Spinal cord (tissue), 10 donors: ENCODE data around the gene DNAH7. TPM values are rescaled to one million over a fixed set of nuclear protein-coding genes. Genes with fewer than 3 reads are reported as not detected.

Source experiments
- DNase-seq, 6 donors: peaks; one replicate each; pipeline versions ENCODE4 v3.0.0 to v3.0.0-alpha.2; 2013 to 2015; ENCODE audit warnings: low spot score in 6 of 6, low read depth in 4 of 6
- H3K27ac ChIP-seq: one replicate; pipeline ENCODE4 v1.5.1; 2013; ENCODE audit warnings: low read depth, low read length, control low read depth
- H3K27me3 ChIP-seq: one replicate; pipeline ENCODE4 v1.6.1; 2013; ENCODE audit warnings: low read length; ENCODE audit not compliant: control insufficient read depth, insufficient read depth
- H3K36me3 ChIP-seq: one replicate; pipeline ENCODE4 v1.6.1; 2013; ENCODE audit warnings: low read length; ENCODE audit not compliant: control insufficient read depth, insufficient read depth
- H3K4me1 ChIP-seq: one replicate; pipeline ENCODE4 v1.6.1; 2013; ENCODE audit warnings: low read length; ENCODE audit not compliant: control insufficient read depth, insufficient read depth
- H3K4me3 ChIP-seq: one replicate; pipeline ENCODE4 v1.5.1; 2013; ENCODE audit warnings: low read depth, low read length, control low read depth
- H3K9me3 ChIP-seq: one replicate; pipeline ENCODE4 v1.6.1; 2013; ENCODE audit warnings: low read length; ENCODE audit not compliant: control insufficient read depth, insufficient read depth
- whole genome bisulfite sequencing: methylation state at CpG from one replicate; pipeline ENCODE4 v1.1.5; 2013; ENCODE audit warnings: missing lambda C conversion rate; ENCODE audit not compliant: insufficient coverage; 5-methylcytosine and 5-hydroxymethylcytosine counted together
- polyA plus RNA-seq, 2 donors: library from polyadenylated mRNA; unstranded; fragments of 120-200 nt; gene quantifications; one replicate each; pipeline ENCODE4 v1.2.1, GENCODE V29; 2013; ENCODE audit not compliant: insufficient read length in 2 of 2
- total RNA-seq, 2 donors: library from RNA; depleted of rRNA in 1 of 2; stranded (reverse); fragments of 120-200 nt in 1 of 2; fragments of >200 nt in 1 of 2; gene quantifications; one replicate each; pipeline versions ENCODE4 v1.2.3 to v1.2.4, GENCODE V29; 2013 to 2014
- donor health status: healthy.

DNAH7 gene
- total and polyA plus RNA-seq, 4 donors, result 11.6 to 16.3 (median 15.2) TPM

DNA sequence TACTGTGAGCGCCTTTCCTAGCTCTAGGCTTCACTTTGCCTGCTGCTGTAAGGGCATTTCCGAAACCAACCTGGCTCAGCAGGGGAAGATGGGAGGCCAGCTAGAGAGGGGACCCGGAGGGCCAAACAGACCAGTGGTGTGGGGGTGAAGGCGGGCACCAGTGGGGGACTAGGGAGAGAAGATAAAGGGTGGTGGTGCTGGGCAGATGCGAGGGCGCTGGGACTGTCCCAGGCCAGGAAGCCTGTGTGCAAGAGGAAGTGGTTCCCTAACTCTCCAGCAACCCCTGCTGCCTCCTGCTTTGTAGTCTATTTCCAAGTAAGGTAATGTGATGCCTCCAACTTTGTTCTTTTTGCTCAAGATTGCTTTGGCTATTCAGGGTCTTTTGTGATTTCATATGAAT is 73.1 kb downstream of the DNAH7 start:
- DNase-seq, result no peak
- WGBS, result 98% methylated on average over 6 of the region's 6 CpGs
- no peaks in the 10 kb centered on the region for H3K9me3 ChIP-seq
- peaks cover 2% of the 10 kb centered on the region for H3K36me3 ChIP-seq
- H3K4me1 ChIP-seq, result no peaks in the 10 kb centered on the region
- H3K27ac ChIP-seq, result no peak overlapping the region
- no peaks in the 10 kb centered on the region for H3K27me3 ChIP-seq
- no peak overlapping the region for H3K4me3 ChIP-seq

DNA sequence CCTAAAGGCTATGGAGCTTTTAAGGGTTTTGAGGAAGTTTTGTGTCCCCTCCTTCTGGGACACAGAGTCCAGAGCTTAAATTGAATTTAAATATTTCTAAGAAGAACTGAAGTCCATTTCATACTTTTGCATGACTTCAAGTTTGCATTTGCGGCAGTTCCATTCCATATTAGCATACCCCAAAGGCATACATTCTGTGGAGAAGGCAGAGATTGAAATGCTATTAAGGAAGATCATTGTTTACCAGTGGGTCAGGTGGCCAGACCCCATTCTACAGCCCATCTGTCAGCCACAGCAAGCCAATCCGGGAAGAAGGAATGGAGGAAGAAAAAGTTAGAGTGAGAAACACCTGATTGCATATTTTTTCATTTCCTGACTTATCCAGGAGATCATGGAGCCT is 75.0 kb downstream of the DNAH7 start:
- no peak overlapping the region for H3K4me3 ChIP-seq
- WGBS, result no CpG with 5 or more reads among the region's 2 CpGs
- no peaks in the 10 kb centered on the region for H3K9me3 ChIP-seq
- no peaks in the 10 kb centered on the region for H3K27me3 ChIP-seq
- H3K27ac ChIP-seq, result no peak overlapping the region
- DNase-seq, result no peak
- H3K4me1 ChIP-seq, result no peaks in the 10 kb centered on the region
- peaks cover 2% of the 10 kb centered on the region for H3K36me3 ChIP-seq

DNA sequence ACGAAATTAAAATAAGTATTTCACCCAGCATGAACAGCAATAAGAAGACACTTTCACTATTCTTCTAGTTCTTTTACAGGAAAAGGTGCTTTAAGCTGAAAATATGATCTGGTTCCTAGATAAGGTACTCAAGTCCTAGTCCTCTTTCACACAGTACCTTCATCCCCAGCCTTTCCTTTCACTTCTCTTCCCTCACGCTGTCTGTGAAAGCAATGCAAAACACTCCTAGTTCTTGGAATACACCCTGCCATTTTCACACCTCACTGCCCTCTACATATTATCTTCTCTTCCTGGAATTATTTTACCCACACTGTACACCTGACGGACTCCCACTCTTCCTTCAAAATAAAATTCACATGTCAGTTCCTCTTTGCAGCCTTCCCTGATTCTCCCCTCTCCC is 82.9 kb downstream of the DNAH7 start:
- Histone ChIP-seq H3K4me3 (no peak overlapping the region), H3K36me3 (no peaks in the 10 kb centered on the region), H3K27ac (no peak overlapping the region), H3K4me1 (no peaks in the 10 kb centered on the region), H3K9me3 (no peaks in the 10 kb centered on the region), H3K27me3 (no peaks in the 10 kb centered on the region)
- whole genome bisulfite sequencing, result 70% methylated on average over 1 of the region's 3 CpGs
- peak in 1 of 6 donors; percentile 50 for DNase-seq

DNA sequence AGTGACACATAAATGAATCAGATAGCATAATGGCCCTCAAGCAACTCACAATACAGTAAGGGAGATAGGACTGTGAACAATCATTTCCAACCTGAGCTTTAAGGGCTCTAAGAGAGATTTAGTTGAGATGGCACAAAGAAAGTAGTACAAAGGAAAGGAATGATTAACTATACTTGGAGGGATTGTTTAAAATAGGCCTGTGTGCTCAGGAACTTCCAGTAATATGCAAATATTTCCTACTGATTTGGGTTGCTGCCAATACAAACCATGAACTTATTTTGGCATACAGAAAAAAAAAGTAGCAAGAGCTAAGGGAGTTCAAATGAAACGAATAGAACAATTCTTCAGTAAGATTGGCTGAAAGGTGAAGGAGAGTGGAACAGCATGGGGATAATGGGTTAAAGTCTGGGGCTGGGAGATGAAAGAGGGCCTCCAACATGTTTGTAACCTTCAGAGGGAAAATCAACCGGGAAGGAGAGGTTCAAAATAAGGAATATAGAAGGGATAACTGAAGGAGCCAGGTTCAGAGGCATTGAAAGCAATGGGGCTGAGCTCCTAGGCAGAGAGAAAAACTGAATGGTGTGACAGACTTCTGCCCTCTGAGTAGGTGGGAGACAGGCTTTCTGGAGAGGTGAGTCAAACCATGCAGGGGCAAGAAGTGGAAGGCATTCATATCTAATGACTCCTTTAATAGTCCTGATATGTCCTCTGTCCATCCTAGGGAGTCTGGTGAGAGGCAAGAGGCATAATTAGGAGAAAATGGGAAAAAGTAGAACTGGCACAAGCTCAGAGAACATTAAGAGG is 83.5 kb downstream of the DNAH7 start:
- no peak overlapping the region for H3K27ac ChIP-seq
- no peaks in the 10 kb centered on the region for H3K27me3 ChIP-seq
- no peaks in the 10 kb centered on the region for H3K36me3 ChIP-seq
- DNase-seq, result no peak
- no peaks in the 10 kb centered on the region for H3K4me1 ChIP-seq
- WGBS, result 33% methylated on average over 2 of the region's 2 CpGs
- no peaks in the 10 kb centered on the region for H3K9me3 ChIP-seq
- no peak overlapping the region for H3K4me3 ChIP-seq

DNA sequence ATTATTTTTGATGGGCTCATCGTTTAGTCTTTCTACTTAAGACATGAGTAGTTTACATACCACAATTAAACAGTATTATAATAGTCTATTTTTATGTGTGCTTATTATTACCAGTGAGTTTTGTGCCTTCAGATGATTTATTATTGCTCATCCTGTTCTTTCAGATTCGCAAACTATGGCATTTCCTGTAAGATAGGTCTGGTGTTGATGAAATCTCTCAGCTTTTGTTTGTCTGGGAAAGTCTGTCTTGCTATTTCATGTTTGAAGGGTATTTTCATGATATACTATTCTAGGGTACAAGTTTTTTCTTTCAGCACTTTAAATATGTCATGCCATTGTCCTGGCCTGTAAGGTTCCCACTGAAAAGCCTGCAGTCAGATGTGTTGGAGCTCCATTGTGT is 101.3 kb downstream of the DNAH7 start:
- Histone ChIP-seq H3K4me1 (no peaks in the 10 kb centered on the region), H3K27me3 (no peaks in the 10 kb centered on the region), H3K9me3 (no peaks in the 10 kb centered on the region), H3K27ac (no peak overlapping the region), H3K36me3 (peaks cover 3% of the 10 kb centered on the region), H3K4me3 (no peak overlapping the region)
- DNase-seq, result no peak
- 100% methylated on average over 1 of the region's 2 CpGs for WGBS

DNA sequence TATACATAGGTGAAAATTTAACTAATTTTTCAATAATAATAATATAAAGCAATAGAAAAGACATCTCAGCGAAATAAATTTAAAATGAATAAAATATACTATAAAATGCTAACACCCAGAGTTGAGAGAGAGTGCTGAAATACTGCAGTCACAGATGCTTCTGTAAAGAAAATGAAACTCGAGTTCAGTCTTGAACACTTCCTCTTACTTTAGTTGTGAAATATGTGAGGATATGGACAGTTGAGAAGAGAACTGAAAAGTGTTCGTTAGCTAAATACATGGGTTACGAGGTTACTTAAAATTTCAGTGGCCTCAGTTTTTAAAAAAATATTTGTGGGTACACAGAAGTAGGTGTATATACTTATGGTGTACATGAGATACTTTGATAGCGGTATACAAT is 106.8 kb downstream of the DNAH7 start:
- Histone ChIP-seq H3K9me3 (no peaks in the 10 kb centered on the region), H3K36me3 (no peaks in the 10 kb centered on the region), H3K4me1 (no peaks in the 10 kb centered on the region), H3K4me3 (no peak overlapping the region), H3K27ac (no peak overlapping the region), H3K27me3 (no peaks in the 10 kb centered on the region)
- DNase-seq, result no peak
- 100% methylated on average over 2 of the region's 5 CpGs for WGBS

DNA sequence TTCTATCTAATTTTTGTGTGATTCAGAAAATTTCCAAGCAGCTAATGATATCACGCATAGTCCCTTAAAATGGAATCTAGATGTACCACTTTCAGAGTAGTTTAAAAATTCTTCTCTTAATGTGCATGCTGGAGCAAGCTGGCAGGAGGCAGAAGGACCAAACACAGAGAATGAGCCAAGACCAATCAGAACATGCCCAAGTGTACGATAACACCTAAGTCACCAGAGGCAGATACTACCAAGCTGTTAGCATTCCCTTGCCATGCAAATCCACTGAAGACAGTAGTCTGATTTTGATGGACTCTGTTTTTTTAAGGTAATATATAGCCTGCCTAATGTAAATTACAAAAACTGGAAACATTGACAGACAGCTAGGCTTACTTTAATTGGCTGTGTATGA is 109.3 kb downstream of the DNAH7 start:
- 86% methylated on average over 1 of the region's 2 CpGs for WGBS
- peak in 1 of 6 donors; percentile 52 for DNase-seq
- H3K36me3 ChIP-seq, result no peaks in the 10 kb centered on the region
- H3K27ac ChIP-seq, result no peak overlapping the region
- H3K9me3 ChIP-seq, result no peaks in the 10 kb centered on the region
- H3K4me3 ChIP-seq, result no peak overlapping the region
- H3K27me3 ChIP-seq, result no peaks in the 10 kb centered on the region
- H3K4me1 ChIP-seq, result no peaks in the 10 kb centered on the region

GRCh38 chr2:195956725-195957124 is 111.9 kb downstream of the DNAH7 start:
- H3K36me3 ChIP-seq, result no peaks in the 10 kb centered on the region
- no peaks in the 10 kb centered on the region for H3K4me1 ChIP-seq
- H3K27me3 ChIP-seq, result no peaks in the 10 kb centered on the region
- DNase-seq, result no peak
- no peaks in the 10 kb centered on the region for H3K9me3 ChIP-seq
- no peak overlapping the region for H3K4me3 ChIP-seq
- H3K27ac ChIP-seq, result no peak overlapping the region
- WGBS, result 100% methylated on average over 1 of the region's 3 CpGs

DNA sequence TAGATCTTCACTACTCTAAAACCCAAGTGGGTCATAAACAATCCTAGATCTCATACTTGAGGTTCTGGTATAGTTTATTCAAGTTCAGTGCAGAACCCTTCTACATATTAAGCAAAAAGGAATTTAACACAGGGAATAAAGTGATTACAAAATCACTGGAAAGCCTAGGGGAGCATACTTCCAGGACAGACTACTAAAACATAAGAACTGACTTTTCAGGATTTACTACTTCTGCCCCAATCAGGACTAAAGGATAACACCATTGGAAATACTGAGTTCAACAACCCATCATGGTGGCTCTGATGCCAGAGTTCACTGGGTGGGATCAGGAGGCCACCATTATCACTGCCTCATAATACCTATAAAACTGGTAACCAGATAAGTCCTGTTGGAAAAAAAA is 123.6 kb downstream of the DNAH7 start:
- Histone ChIP-seq H3K27ac (no peak overlapping the region), H3K9me3 (no peaks in the 10 kb centered on the region), H3K36me3 (no peaks in the 10 kb centered on the region), H3K27me3 (no peaks in the 10 kb centered on the region), H3K4me1 (no peaks in the 10 kb centered on the region), H3K4me3 (no peak overlapping the region)
- no peak for DNase-seq

DNA sequence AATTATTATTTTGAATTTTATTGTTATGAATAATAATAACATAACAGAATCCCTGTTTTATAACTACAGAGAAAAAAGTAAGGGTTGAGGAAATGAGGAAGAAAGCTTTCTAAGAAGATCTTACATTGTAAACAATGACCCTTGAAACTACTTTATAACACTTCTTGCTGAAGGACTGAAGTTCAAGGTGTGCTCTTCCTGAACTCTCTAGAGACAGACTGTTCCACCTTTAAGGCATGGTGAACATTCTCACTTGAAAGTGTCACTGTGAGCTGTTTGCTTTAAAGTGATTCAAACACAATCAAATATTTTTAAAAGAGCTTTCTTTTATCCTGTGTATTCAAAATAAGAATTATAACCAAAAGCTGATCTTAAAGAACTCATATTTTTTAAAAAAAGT is 131.5 kb downstream of the DNAH7 start:
- H3K36me3 ChIP-seq, result no peaks in the 10 kb centered on the region
- H3K27me3 ChIP-seq, result no peaks in the 10 kb centered on the region
- no peaks in the 10 kb centered on the region for H3K9me3 ChIP-seq
- no peak overlapping the region for H3K4me3 ChIP-seq
- no peak overlapping the region for H3K27ac ChIP-seq
- no peaks in the 10 kb centered on the region for H3K4me1 ChIP-seq
- no peak for DNase-seq
